Gastrocnemius medialis (tissue), 4 donors: ENCODE data around the gene MAPKAP1. TPM values are rescaled to one million over a fixed set of nuclear protein-coding genes. Genes with fewer than 3 reads are reported as not detected.

Source experiments
- ATAC-seq, 2 donors: fragments of 150-250 bp; one replicate each; pipeline ENCODE4 v1.9.1; 2016
- DNase-seq, 2 donors: peaks; one replicate each; pipeline ENCODE4 v3.0.0-alpha.2; 2019
- H3K27ac ChIP-seq, 4 donors: fragments of 200-600 bp; sonication (generic); 1 replicate in 1 of 4; 2 replicates in 3 of 4; pipeline ENCODE4 v1.5.1; 2016 to 2018; ENCODE audit warnings: mild to moderate bottlenecking in 2 of 4, moderate library complexity in 1 of 4
- H3K27me3 ChIP-seq, 3 donors: fragments of 200-600 bp; sonication (generic) in 2 of 3; 1 replicate in 1 of 3; 2 replicates in 2 of 3; pipeline versions ENCODE4 v1.5.1 to v1.6.0; 2016 to 2019; ENCODE audit warnings: mild to moderate bottlenecking in 1 of 3, moderate library complexity in 1 of 3
- H3K36me3 ChIP-seq, 2 donors: fragments of 200-600 bp; sonication (generic) in 1 of 2; one replicate each; pipeline ENCODE4 v1.5.1; 2017 to 2018
- H3K4me1 ChIP-seq, 2 donors: fragments of 200-600 bp; sonication (generic) in 1 of 2; one replicate each; pipeline ENCODE4 v1.5.1; 2016 to 2017; ENCODE audit warnings: mild to moderate bottlenecking in 2 of 2
- H3K4me3 ChIP-seq, 4 donors: fragments of 200-600 bp; sonication (generic) in 3 of 4; 1 replicate in 1 of 4; 2 replicates in 3 of 4; pipeline ENCODE4 v1.5.1; 2016 to 2019; ENCODE audit warnings: mild to moderate bottlenecking in 2 of 4
- H3K9me3 ChIP-seq, 3 donors: fragments of 200-600 bp; sonication (generic) in 2 of 3; 1 replicate in 1 of 3; 2 replicates in 2 of 3; pipeline ENCODE4 v1.5.1; 2016 to 2019
- CTCF ChIP-seq, 5 experiments: fragments of 450-650 bp in 3 of 5; fragments of 200-600 bp in 2 of 5; sonication (generic) in 2 of 5; IDR thresholded peaks in 4 of 5; conservative IDR thresholded peaks in 1 of 5; 1 replicate in 4 of 5; 2 replicates in 1 of 5; pipeline ENCODE4 v1.5.1; 2016 to 2019; ENCODE audit warnings: antibody characterized with exemption in 5 of 5, mild to moderate bottlenecking in 3 of 5, moderate library complexity in 3 of 5
- POLR2A ChIP-seq, 2 donors: fragments of 450-650 bp; IDR thresholded peaks; one replicate each; pipeline ENCODE4 v1.6.1; 2017; ENCODE audit warnings: antibody characterized with exemption in 2 of 2, mild to moderate bottlenecking in 2 of 2, moderate library complexity in 2 of 2
- in situ Hi-C, 4 donors: fragments of 200-750 bp; cut with MboI; loops; one replicate each; pipeline versions ENCODE4 v1.15.0 to v1.8.0; 2017; ENCODE audit warnings: low sequenced_read_pairs in 4 of 4
- intact Hi-C: fragments of 100-400 bp; cut with DNase I; formaldehyde crosslinking; loops from one replicate; pipeline ENCODE4 v1.15.1; 2023; ENCODE audit warnings: low total_unique reads
- total RNA-seq, 4 donors: library from RNA; depleted of rRNA; stranded (reverse); fragments of >200 nt; gene quantifications; one replicate each; pipeline versions ENCODE4 v1.1.0 to v1.2.3, GENCODE V29; 2016

MAPKAP1 gene
- total RNA-seq, 4 donors from 2014 or later = 58.2 to 123 (median 104) TPM

GRCh38 chr9:125399666-125400065 is 307.3 kb downstream of the MAPKAP1 start:
- intact Hi-C loops = loop anchor here (10.0 kb wide), 2 partner anchors 235 to 1095 kb away; no protein-coding TSS in a partner anchor
- TF ChIP-seq CTCF (IDR thresholded peaks at IDR 0.05 in 4 of 5, conservative IDR thresholded peaks at IDR 0.05 in 1 of 5) = no peak
- TF ChIP-seq POLR2A (IDR thresholded peaks at IDR 0.05) = no peak
- Histone ChIP-seq H3K9me3 (no peaks in the 10 kb centered on the region), H3K4me3 (no peak overlapping the region), H3K27me3 (no peaks in the 10 kb centered on the region), H3K4me1 (no peaks in the 10 kb centered on the region), H3K27ac (no peak overlapping the region), H3K36me3 (no peaks in the 10 kb centered on the region)
- no peak for ATAC-seq
- DNase-seq = no peak
- in situ Hi-C loops = loop anchor here (10.0 to 25.0 kb wide), 4 partner anchors 238 to 1088 kb away; partner anchors contain the start of gene NR6A1 (in 1 of the 4)

- DNase-seq (no peak), ATAC-seq (no peak)
- H3K27ac ChIP-seq = no peak overlapping the region
- no peak overlapping the region for H3K4me3 ChIP-seq
- in situ Hi-C loops (loop anchor here in 1 of 4 donors (25.0 kb wide), 1 partner anchor 637 kb away; the partner anchor contains the start of gene NR6A1), intact Hi-C loops (no loop called here)
- no peaks in the 10 kb centered on the region for H3K9me3 ChIP-seq
- no peak for TF ChIP-seq POLR2A (IDR thresholded peaks at IDR 0.05)
- no peak for TF ChIP-seq CTCF (IDR thresholded peaks at IDR 0.05 in 4 of 5, conservative IDR thresholded peaks at IDR 0.05 in 1 of 5)
- no peaks in the 10 kb centered on the region for H3K4me1 ChIP-seq
- H3K36me3 ChIP-seq = no peaks in the 10 kb centered on the region
- H3K27me3 ChIP-seq = no peaks in the 10 kb centered on the region
Measured at GRCh38 chr9:125399165-125399564, 307.8 kb downstream of the MAPKAP1 start.

- no peak for ATAC-seq
- no peaks in the 10 kb centered on the region for H3K9me3 ChIP-seq
- DNase-seq = no peak
- no peaks in the 10 kb centered on the region for H3K36me3 ChIP-seq
- TF ChIP-seq CTCF (IDR thresholded peaks at IDR 0.05 in 4 of 5, conservative IDR thresholded peaks at IDR 0.05 in 1 of 5) (no peak), POLR2A (IDR thresholded peaks at IDR 0.05) (no peak)
- intact Hi-C loops (no loop called here), in situ Hi-C loops (loop anchor here in 1 of 4 donors (25.0 kb wide), 1 partner anchor 636 kb away; the partner anchor contains the start of gene NR6A1)
- H3K27ac ChIP-seq = no peak overlapping the region
- no peaks in the 10 kb centered on the region for H3K27me3 ChIP-seq
- no peak overlapping the region for H3K4me3 ChIP-seq
- H3K4me1 ChIP-seq = no peaks in the 10 kb centered on the region
Measured at GRCh38 chr9:125398243-125398642, 308.8 kb downstream of the MAPKAP1 start.

GRCh38 chr9:125397736-125398135 is 309.3 kb downstream of the MAPKAP1 start:
- DNase-seq (no peak), ATAC-seq (no peak)
- Histone ChIP-seq H3K9me3 (no peaks in the 10 kb centered on the region), H3K27ac (no peak overlapping the region), H3K27me3 (no peaks in the 10 kb centered on the region), H3K36me3 (no peaks in the 10 kb centered on the region), H3K4me1 (no peaks in the 10 kb centered on the region), H3K4me3 (no peak overlapping the region)
- in situ Hi-C loops = loop anchor here in 1 of 4 donors (25.0 kb wide), 1 partner anchor 635 kb away; the partner anchor contains the start of gene NR6A1
- intact Hi-C loops = no loop called here
- TF ChIP-seq CTCF (IDR thresholded peaks at IDR 0.05 in 4 of 5, conservative IDR thresholded peaks at IDR 0.05 in 1 of 5) = no peak
- TF ChIP-seq POLR2A (IDR thresholded peaks at IDR 0.05) = no peak

- no peaks in the 10 kb centered on the region for H3K36me3 ChIP-seq
- TF ChIP-seq CTCF (IDR thresholded peaks at IDR 0.05 in 4 of 5, conservative IDR thresholded peaks at IDR 0.05 in 1 of 5) = no peak
- TF ChIP-seq POLR2A (IDR thresholded peaks at IDR 0.05) = no peak
- intact Hi-C loops (no loop called here), in situ Hi-C loops (loop anchor here in 1 of 4 donors (25.0 kb wide), 1 partner anchor 634 kb away; the partner anchor contains the start of gene NR6A1)
- DNase-seq (no peak), ATAC-seq (no peak)
- no peaks in the 10 kb centered on the region for H3K4me1 ChIP-seq
- no peak overlapping the region for H3K27ac ChIP-seq
- no peak overlapping the region for H3K4me3 ChIP-seq
- no peaks in the 10 kb centered on the region for H3K9me3 ChIP-seq
- no peaks in the 10 kb centered on the region for H3K27me3 ChIP-seq
Measured at GRCh38 chr9:125396799-125397198, 310.2 kb downstream of the MAPKAP1 start.
